ENCODE results near the gene TPPP2.

- TF ChIP-seq, protein P1, sequence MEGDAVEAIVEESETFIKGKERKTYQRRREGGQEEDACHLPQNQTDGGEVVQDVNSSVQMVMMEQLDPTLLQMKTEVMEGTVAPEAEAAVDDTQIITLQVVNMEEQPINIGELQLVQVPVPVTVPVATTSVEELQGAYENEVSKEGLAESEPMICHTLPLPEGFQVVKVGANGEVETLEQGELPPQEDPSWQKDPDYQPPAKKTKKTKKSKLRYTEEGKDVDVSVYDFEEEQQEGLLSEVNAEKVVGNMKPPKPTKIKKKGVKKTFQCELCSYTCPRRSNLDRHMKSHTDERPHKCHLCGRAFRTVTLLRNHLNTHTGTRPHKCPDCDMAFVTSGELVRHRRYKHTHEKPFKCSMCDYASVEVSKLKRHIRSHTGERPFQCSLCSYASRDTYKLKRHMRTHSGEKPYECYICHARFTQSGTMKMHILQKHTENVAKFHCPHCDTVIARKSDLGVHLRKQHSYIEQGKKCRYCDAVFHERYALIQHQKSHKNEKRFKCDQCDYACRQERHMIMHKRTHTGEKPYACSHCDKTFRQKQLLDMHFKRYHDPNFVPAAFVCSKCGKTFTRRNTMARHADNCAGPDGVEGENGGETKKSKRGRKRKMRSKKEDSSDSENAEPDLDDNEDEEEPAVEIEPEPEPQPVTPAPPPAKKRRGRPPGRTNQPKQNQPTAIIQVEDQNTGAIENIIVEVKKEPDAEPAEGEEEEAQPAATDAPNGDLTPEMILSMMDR (conservative IDR thresholded peaks at IDR 0.05; ENCODE audit: low read length), result no peak
- TF ChIP-seq EZH2phosphoT487 (IDR thresholded peaks at IDR 0.05; ENCODE audit: borderline replicate concordance, low read depth, low read length), result no peak
These were observed 14.1 kb downstream of the TPPP2 start for GRCh38 chr14:21043974-21044618.
